GM23248 (cell line): ENCODE results near the gene IQCN.
"Not testable (repeated sequence)": the region's sequence is repeated elsewhere in the genome, so short reads cannot be mapped to it uniquely, and the experiment has no call there.

Source experiments
- EZH2 ChIP-seq: fragments of 200-600 bp; sonication (generic); IDR thresholded peaks from 2 replicates; pipeline ENCODE4 v1.6.1; 2018; ENCODE audit warnings: antibody characterized with exemption, mild to moderate bottlenecking; ENCODE audit not compliant: insufficient read depth, poor library complexity, severe bottlenecking
- EZH2phosphoT487 ChIP-seq: fragments of 200-600 bp; sonication (generic); IDR thresholded peaks from 2 replicates; pipeline ENCODE4 v1.6.1; 2018; ENCODE audit warnings: antibody characterized with exemption, moderate library complexity, mild to moderate bottlenecking, low read depth; ENCODE audit not compliant: insufficient read depth

GRCh38 chr19:18209912-18210311 lies 64.3 kb downstream of the IQCN start:
- not testable (repeated sequence) for TF ChIP-seq EZH2phosphoT487, EZH2
